IMR-90 (cell line): Measurements from ENCODE around the gene DBNL. TPM values are rescaled to one million over a fixed set of nuclear protein-coding genes. Genes with fewer than 3 reads are reported as not detected.

Experiments
- ATAC-seq: fragments of 200-7000 bp; cut with Tn5 transposase; 2 replicates; pipeline ENCODE4 v1.9.1; 2020; ENCODE audit warnings: low read depth, mild to moderate bottlenecking, moderate library complexity
- BruUV-seq: library from RNA; stranded (reverse); fragments of 400-500 nt; replicated peaks from 2 replicates; lab custom pipeline; 2021; lab: Mats Ljungman, UMichigan
- CTCF ChIA-PET: fragments of 300-600 bp; formaldehyde crosslinking; extraction: SDS; loops from one replicate; lab custom pipeline; 2021; ENCODE audit warnings: antibody characterized with exemption; lab: Yijun Ruan, JAX
- POLR2A ChIA-PET: fragments of 300-600 bp; sonication (Branson Sonifier 250); formaldehyde crosslinking; loops from one replicate; lab custom pipeline; 2022; ENCODE audit warnings: antibody characterized with exemption; ENCODE audit not compliant: unreplicated experiment; lab: Charles Lee
- DNase-seq: peaks from one replicate; pipeline ENCODE4 v3.0.0; 2013
- H2AFZ ChIP-seq: replicated peaks from 2 replicates; pipeline ENCODE3; 2013; ENCODE audit warnings: low read length, mild to moderate bottlenecking; ENCODE audit not compliant: poor library complexity
- H2AK5ac ChIP-seq: 2 replicates; pipeline ENCODE4 v1.6.1; 2013; ENCODE audit warnings: low read depth, low read length, inconsistent platforms
- H2AK9ac ChIP-seq: replicated peaks from 2 replicates; pipeline ENCODE3; 2013; ENCODE audit warnings: mild to moderate bottlenecking, low read depth, low read length, moderate library complexity; ENCODE audit not compliant: poor library complexity
- H2BK120ac ChIP-seq: 2 replicates; pipeline ENCODE4 v1.6.1; 2013; ENCODE audit warnings: low read depth, low read length, inconsistent platforms
- H2BK15ac ChIP-seq: 3 replicates; pipeline ENCODE4 v1.6.1; 2013; ENCODE audit warnings: low read depth, low read length, inconsistent platforms
- H2BK20ac ChIP-seq: 2 replicates; pipeline ENCODE4 v1.6.1; 2013; ENCODE audit warnings: low read depth, mild to moderate bottlenecking, inconsistent platforms, low read length, moderate library complexity
- H2BK5ac ChIP-seq: 2 replicates; pipeline ENCODE4 v1.6.1; 2013; ENCODE audit warnings: mild to moderate bottlenecking, low read depth, low read length, inconsistent platforms; ENCODE audit not compliant: poor library complexity, severe bottlenecking
- H3K14ac ChIP-seq: replicated peaks from 2 replicates; pipeline ENCODE4 v1.6.1; 2013; ENCODE audit warnings: low read depth, low read length, inconsistent platforms
- H3K18ac ChIP-seq: 2 replicates; pipeline ENCODE4 v1.6.1; 2013; ENCODE audit warnings: low read depth, low read length, control low read depth
- H3K23ac ChIP-seq: 2 replicates; pipeline ENCODE4 v1.6.1; 2013; ENCODE audit warnings: low read depth, low read length, inconsistent platforms
- H3K27ac ChIP-seq: 2 replicates; pipeline ENCODE4 v1.5.1; 2013; ENCODE audit warnings: mild to moderate bottlenecking, control low read depth, low read length; ENCODE audit not compliant: insufficient read depth
- H3K27me3 ChIP-seq: 2 replicates; pipeline ENCODE4 v1.6.1; 2013; ENCODE audit warnings: low read length; ENCODE audit not compliant: control insufficient read depth, insufficient read depth
- H3K36me3 ChIP-seq: 2 replicates; pipeline ENCODE4 v1.6.1; 2013; ENCODE audit warnings: low read length, mixed read lengths; ENCODE audit not compliant: control insufficient read depth, insufficient read depth
- H3K4ac ChIP-seq: 2 replicates; pipeline ENCODE4 v1.6.1; 2013; ENCODE audit warnings: low read depth, low read length, inconsistent platforms
- H3K4me1 ChIP-seq: 2 replicates; pipeline ENCODE4 v1.6.1; 2013; ENCODE audit warnings: low read length, mixed read lengths; ENCODE audit not compliant: control insufficient read depth, insufficient read depth
- H3K4me2 ChIP-seq: 2 replicates; pipeline ENCODE4 v1.6.1; 2013; ENCODE audit warnings: low read depth, mild to moderate bottlenecking, control low read depth, low read length, moderate library complexity
- H3K4me3 ChIP-seq: 2 replicates; pipeline ENCODE4 v1.5.1; 2013; ENCODE audit warnings: low read depth, mild to moderate bottlenecking, control low read depth, low read length, moderate library complexity; ENCODE audit not compliant: insufficient read depth
- H3K56ac ChIP-seq: 2 replicates; pipeline ENCODE4 v1.6.1; 2013; ENCODE audit warnings: low read length, inconsistent platforms; ENCODE audit not compliant: insufficient read depth; ENCODE audit errors: extremely low read depth
- H3K79me1 ChIP-seq, 2 experiments: 2 replicates each; pipeline ENCODE4 v1.6.1; 2013; ENCODE audit warnings: low read length in 2 of 2, inconsistent platforms in 1 of 2, low read depth in 1 of 2
- H3K9ac ChIP-seq: 2 replicates; pipeline ENCODE4 v1.6.1; 2013; ENCODE audit warnings: low read depth, low read length, control low read depth
- H3K9me1 ChIP-seq: 2 replicates; pipeline ENCODE4 v1.6.1; 2013; ENCODE audit warnings: low read length, inconsistent platforms; ENCODE audit not compliant: insufficient read depth
- H3K9me3 ChIP-seq: 2 replicates; pipeline ENCODE4 v1.6.1; 2013; ENCODE audit warnings: low read length; ENCODE audit not compliant: control insufficient read depth, insufficient read depth
- H4K20me1 ChIP-seq: 2 replicates; pipeline ENCODE4 v1.6.1; 2013; ENCODE audit warnings: low read length, inconsistent platforms; ENCODE audit not compliant: insufficient read depth
- H4K5ac ChIP-seq: 2 replicates; pipeline ENCODE4 v1.6.1; 2013; ENCODE audit warnings: mild to moderate bottlenecking, low read depth, low read length, control low read depth
- H4K8ac ChIP-seq, 2 experiments: 2 replicates each; pipeline ENCODE4 v1.6.1; 2013; ENCODE audit warnings: low read depth in 2 of 2, low read length in 2 of 2, control low read depth in 1 of 2, inconsistent platforms in 1 of 2
- H4K91ac ChIP-seq: 2 replicates; pipeline ENCODE4 v1.6.1; 2013; ENCODE audit warnings: low read depth, low read length, inconsistent platforms; ENCODE audit not compliant: insufficient read depth
- BHLHE40 ChIP-seq: fragments of 150-350 bp; IDR thresholded peaks from 2 replicates; pipeline ENCODE4 v1.6.1; 2016; ENCODE audit warnings: mild to moderate bottlenecking, low read depth, low read length
- CHD1 ChIP-seq: IDR thresholded peaks from 2 replicates; pipeline ENCODE4 v1.6.1; 2012; ENCODE audit warnings: low read depth, low read length, improper control_type of control experiment
- FOS ChIP-seq: fragments of 150-350 bp; IDR thresholded peaks from 2 replicates; pipeline ENCODE4 v1.6.1; 2016; ENCODE audit warnings: low read depth, low read length
- MAFK ChIP-seq: IDR thresholded peaks from 2 replicates; pipeline ENCODE4 v1.6.1; 2012; ENCODE audit warnings: low read depth, low read length, improper control_type of control experiment
- MAZ ChIP-seq: IDR thresholded peaks from 2 replicates; pipeline ENCODE4 v1.6.1; 2012; ENCODE audit warnings: low read depth, mild to moderate bottlenecking, low read length, improper control_type of control experiment, moderate library complexity, borderline replicate concordance
- MXI1 ChIP-seq: IDR thresholded peaks from 2 replicates; pipeline ENCODE4 v1.6.1; 2012; ENCODE audit warnings: low read depth, mild to moderate bottlenecking, low read length, moderate library complexity, borderline replicate concordance
- NFE2L2 ChIP-seq: fragments of 150-350 bp; IDR thresholded peaks from 2 replicates; pipeline ENCODE4 v1.6.1; 2016; ENCODE audit warnings: low read depth, mild to moderate bottlenecking, low read length
- POLR2A ChIP-seq: IDR thresholded peaks from 2 replicates; pipeline ENCODE4 v1.6.1; 2012; ENCODE audit warnings: mild to moderate bottlenecking, low read depth, low read length
- RCOR1 ChIP-seq: IDR thresholded peaks from 2 replicates; pipeline ENCODE4 v1.6.1; 2012; ENCODE audit warnings: mild to moderate bottlenecking, low read length, improper control_type of control experiment; ENCODE audit not compliant: insufficient replicate concordance
- RFX5 ChIP-seq: IDR thresholded peaks from 2 replicates; pipeline ENCODE4 v1.8.0; 2012; ENCODE audit warnings: low read depth, mild to moderate bottlenecking, low read length, moderate library complexity
- WGBS, 2 experiments: methylation state at CpG; one replicate each; pipeline versions ENCODE4 v1.1.5 to v1.1.7; 2013; ENCODE audit warnings: missing lambda C conversion rate in 2 of 2; ENCODE audit not compliant: insufficient read length in 1 of 2; ENCODE audit errors: extremely low coverage in 2 of 2; 5-methylcytosine and 5-hydroxymethylcytosine counted together
- dilution Hi-C: fragments of 300-500 bp; cut with HindIII; formaldehyde crosslinking; loops from one replicate; pipeline ENCODE4 v1.14.3; 2018; ENCODE audit warnings: low sequenced_read_pairs; ENCODE audit not compliant: unreplicated experiment
- in situ Hi-C: fragments of 300-500 bp; cut with MboI; formaldehyde crosslinking; loops from 3 replicates; pipeline ENCODE4 v1.14.3; 2019; ENCODE audit warnings: low sequenced_read_pairs, inconsistent platforms, mixed read lengths
- intact Hi-C: fragments of 100-400 bp; cut with micrococcal nuclease; formaldehyde crosslinking; loops from 2 replicates; pipeline ENCODE4 v1.10.0; 2022
- polyA plus RNA-seq, 3 experiments: library from polyadenylated mRNA; depleted of rRNA; stranded (reverse); fragments of >200 nt; gene quantifications; 2 replicates each; pipeline ENCODE4 v1.2.3, GENCODE V29; 2012; ENCODE audit warnings: low replicate concordance in 1 of 3
- total RNA-seq: library from RNA; depleted of rRNA; stranded (reverse); fragments of >200 nt; gene quantifications from 2 replicates; pipeline ENCODE4 v1.2.3, GENCODE V29; 2012
- TF ChIP-seq, protein P1 (sequence below): fragments of 150-350 bp; IDR thresholded peaks from 2 replicates; pipeline ENCODE4 v1.6.1; 2016; ENCODE audit warnings: low read depth, mild to moderate bottlenecking, low read length, moderate library complexity, borderline replicate concordance
- TF ChIP-seq, protein P2 (sequence below): conservative IDR thresholded peaks from 2 replicates; pipeline ENCODE4 v1.5.1; 2012; ENCODE audit warnings: mild to moderate bottlenecking, low read depth, low read length, improper control_type of control experiment

The DBNL gene
- total and polyA plus RNA-seq, 2 of the 4 experiments (the other 2 are of a cell fraction), result 157 to 179 TPM

DNA sequence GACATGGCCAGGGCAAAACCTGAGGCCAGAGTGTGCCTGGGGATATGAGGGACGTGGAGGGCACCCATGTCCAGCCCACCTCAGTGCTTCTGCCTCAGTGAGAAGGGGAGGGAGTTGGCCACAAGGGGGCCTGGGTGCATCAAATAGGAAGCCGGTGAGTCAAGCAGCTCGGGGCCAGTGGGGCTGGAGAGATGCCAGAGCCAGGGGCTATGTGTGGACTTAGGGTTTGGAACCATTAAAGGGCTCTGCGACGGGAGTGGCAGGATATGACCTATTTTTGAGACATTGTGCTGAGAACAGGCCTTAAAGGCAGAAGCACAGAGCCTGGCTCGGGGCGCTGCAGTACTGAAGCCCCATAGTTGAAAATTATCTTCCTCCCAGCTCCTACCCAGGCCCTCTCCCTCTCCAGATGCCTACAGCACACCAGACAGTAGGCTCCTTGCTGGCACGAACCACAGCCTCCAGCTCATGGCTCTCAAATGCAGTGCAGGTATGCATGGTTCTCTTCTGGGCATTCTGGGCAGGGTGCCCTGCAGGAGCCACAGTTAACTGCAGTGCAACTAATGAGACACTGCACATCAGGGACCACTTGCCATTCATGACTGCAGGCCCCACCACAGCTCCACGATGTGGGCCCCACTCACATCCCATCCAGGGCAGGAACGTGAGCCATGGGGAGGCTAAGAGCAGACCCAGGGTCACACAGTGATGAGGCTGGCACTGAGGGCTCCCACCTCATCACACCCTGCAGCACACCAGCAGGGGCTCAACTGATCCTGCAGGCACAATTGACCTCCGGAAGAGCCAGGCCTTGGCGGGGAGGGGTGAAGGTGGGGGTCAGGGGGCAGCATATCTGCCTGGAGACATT lies 28.1 kb downstream of the DBNL start:
- intact Hi-C loops, result loop anchor here (1.0 kb wide), 2 partner anchors 51 to 124 kb away; partner anchors contain the start of gene POLD2
- TF ChIP-seq RCOR1 (no peak), MAZ (no peak; the same call in 1 of the 2 replicates), CHD1 (no peak), NFE2L2 (no peak), MAFK (no peak), MXI1 (no peak), POLR2A (peak; percentile 60; the same call in 1 of the 2 replicates), BHLHE40 (no peak), RFX5 (no peak), FOS (0 out of 2 replicates have a peak, but pooled peaks have one; percentile 19)
- TF ChIP-seq, protein P1, sequence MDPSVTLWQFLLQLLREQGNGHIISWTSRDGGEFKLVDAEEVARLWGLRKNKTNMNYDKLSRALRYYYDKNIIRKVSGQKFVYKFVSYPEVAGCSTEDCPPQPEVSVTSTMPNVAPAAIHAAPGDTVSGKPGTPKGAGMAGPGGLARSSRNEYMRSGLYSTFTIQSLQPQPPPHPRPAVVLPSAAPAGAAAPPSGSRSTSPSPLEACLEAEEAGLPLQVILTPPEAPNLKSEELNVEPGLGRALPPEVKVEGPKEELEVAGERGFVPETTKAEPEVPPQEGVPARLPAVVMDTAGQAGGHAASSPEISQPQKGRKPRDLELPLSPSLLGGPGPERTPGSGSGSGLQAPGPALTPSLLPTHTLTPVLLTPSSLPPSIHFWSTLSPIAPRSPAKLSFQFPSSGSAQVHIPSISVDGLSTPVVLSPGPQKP, result no peak
- TF ChIP-seq, protein P2, sequence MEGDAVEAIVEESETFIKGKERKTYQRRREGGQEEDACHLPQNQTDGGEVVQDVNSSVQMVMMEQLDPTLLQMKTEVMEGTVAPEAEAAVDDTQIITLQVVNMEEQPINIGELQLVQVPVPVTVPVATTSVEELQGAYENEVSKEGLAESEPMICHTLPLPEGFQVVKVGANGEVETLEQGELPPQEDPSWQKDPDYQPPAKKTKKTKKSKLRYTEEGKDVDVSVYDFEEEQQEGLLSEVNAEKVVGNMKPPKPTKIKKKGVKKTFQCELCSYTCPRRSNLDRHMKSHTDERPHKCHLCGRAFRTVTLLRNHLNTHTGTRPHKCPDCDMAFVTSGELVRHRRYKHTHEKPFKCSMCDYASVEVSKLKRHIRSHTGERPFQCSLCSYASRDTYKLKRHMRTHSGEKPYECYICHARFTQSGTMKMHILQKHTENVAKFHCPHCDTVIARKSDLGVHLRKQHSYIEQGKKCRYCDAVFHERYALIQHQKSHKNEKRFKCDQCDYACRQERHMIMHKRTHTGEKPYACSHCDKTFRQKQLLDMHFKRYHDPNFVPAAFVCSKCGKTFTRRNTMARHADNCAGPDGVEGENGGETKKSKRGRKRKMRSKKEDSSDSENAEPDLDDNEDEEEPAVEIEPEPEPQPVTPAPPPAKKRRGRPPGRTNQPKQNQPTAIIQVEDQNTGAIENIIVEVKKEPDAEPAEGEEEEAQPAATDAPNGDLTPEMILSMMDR, result peak; percentile 88

More for the DNA sequence above, 28.1 kb downstream of the DBNL start:
- Histone ChIP-seq H4K91ac (0 out of 2 replicates have a peak overlapping the region, but pooled peaks have one; percentile 32), H2BK120ac (0 out of 2 replicates have a peak overlapping the region, but pooled peaks have one; percentile 14), H4K8ac (peak overlapping the region in 1 of 2 experiments; percentile 8; a peak in 2 of 4 replicates), H3K23ac (peak overlapping the region; percentile 70; the same call in 1 of the 2 replicates), H3K14ac (no peak overlapping the region), H2BK5ac (no peak overlapping the region), H3K4me3 (no peak overlapping the region), H3K9me1 (no peaks in the 10 kb centered on the region; the same call in 1 of the 2 replicates), H3K27me3 (no peaks in the 10 kb centered on the region), H3K4ac (peak overlapping the region; percentile 37; the same call in 1 of the 2 replicates), H2AK5ac (no peak overlapping the region), H2AK9ac (peak overlapping the region; percentile 39), H3K27ac (no peak overlapping the region), H3K36me3 (peaks cover 36% of the 10 kb centered on the region), H2BK15ac (no peak overlapping the region), H4K5ac (no peak overlapping the region), H3K56ac (no peak overlapping the region), H3K4me2 (no peak overlapping the region), H3K18ac (no peak overlapping the region), H3K9ac (no peak overlapping the region), H3K4me1 (peaks cover 12% of the 10 kb centered on the region), H3K79me1 (0 out of 4 replicates have a peak, but pooled peaks cover 0 to 3% of the 10 kb centered on the region in 2 experiments), H2BK20ac (no peak overlapping the region), H4K20me1 (no peaks in the 10 kb centered on the region), H2AFZ (peak overlapping the region; percentile 54), H3K9me3 (no peaks in the 10 kb centered on the region)
- dilution Hi-C loops (no loop called here), in situ Hi-C loops (no loop called here)
- ChIA-PET CTCF (interaction anchor here (0.7 to 1.2 kb wide), 3 partner anchors 9 to 124 kb away, joined by 3 to 8 read pairs (median 4); no protein-coding TSS in a partner anchor), POLR2A (interaction anchor here (0.6 to 0.7 kb wide), 2 partner anchors 123 to 128 kb away, joined by 3 read pairs; partner anchors contain the start of gene YKT6)
- DNase-seq, result peak; percentile 84
- WGBS, 2 experiments, result 71% methylated on average over 3 of the region's 12 CpGs; no CpG with 5 or more reads in 1 of the 2 experiments
- no TSS peak for BruUV-seq
- peak; percentile 80 for ATAC-seq
